Measurements from ENCODE around the gene NAIF1.
"Not testable (repeated sequence)": the region's sequence is repeated elsewhere in the genome, so short reads cannot be mapped to it uniquely, and the experiment has no call there.

Gene NAIF1

GRCh38 chr9:128059365-128059983 lies 7.6 kb downstream of the NAIF1 start:
- DNase-seq (ENCODE audit: low read depth) = no peak

- DNase-seq (ENCODE audit: low read depth) = no peak
These were observed 9.3 kb downstream of the NAIF1 start for GRCh38 chr9:128057724-128058409.

- DNase-seq (ENCODE audit: low read depth) = no peak
These were observed 10.0 kb downstream of the NAIF1 start for GRCh38 chr9:128056887-128057723.

GRCh38 chr9:128056086-128056485 lies 11.0 kb downstream of the NAIF1 start:
- DNase-seq (ENCODE audit: low read depth) = no peak

- DNase-seq (ENCODE audit: low read depth) = no peak
These were observed 11.6 kb downstream of the NAIF1 start for GRCh38 chr9:128055344-128056040.

GRCh38 chr9:128054087-128054486 lies 13.0 kb downstream of the NAIF1 start:
- DNase-seq (ENCODE audit: low read depth) = no peak

- DNase-seq (ENCODE audit: low read depth) = no peak
These were observed 13.6 kb downstream of the NAIF1 start for GRCh38 chr9:128053560-128053959.

GRCh38 chr9:128051932-128052709 lies 15.0 kb downstream of the NAIF1 start:
- DNase-seq (ENCODE audit: low read depth) = no peak

- DNase-seq (ENCODE audit: low read depth) = no peak
These were observed 17.3 kb downstream of the NAIF1 start for GRCh38 chr9:128049843-128050242.

GRCh38 chr9:128048663-128049062 lies 18.5 kb downstream of the NAIF1 start:
- DNase-seq (ENCODE audit: low read depth) = no peak

GRCh38 chr9:128047231-128047630 lies 19.9 kb downstream of the NAIF1 start:
- DNase-seq (ENCODE audit: low read depth) = no peak

- DNase-seq (ENCODE audit: low read depth) = no peak
These were observed 21.3 kb downstream of the NAIF1 start for GRCh38 chr9:128045831-128046230.

- not testable (repeated sequence) for DNase-seq (ENCODE audit: low read depth)
These were observed 21.7 kb downstream of the NAIF1 start for GRCh38 chr9:128045409-128045808.

GRCh38 chr9:128043467-128043868 lies 23.7 kb downstream of the NAIF1 start:
- no peak for DNase-seq (ENCODE audit: low read depth)

- DNase-seq (ENCODE audit: low read depth) = no peak
These were observed 25.1 kb downstream of the NAIF1 start for GRCh38 chr9:128042043-128042442.

- DNase-seq (ENCODE audit: low read depth) = not testable (repeated sequence)
These were observed 26.3 kb downstream of the NAIF1 start for GRCh38 chr9:128040783-128041182.

- DNase-seq (ENCODE audit: low read depth) = not testable (repeated sequence)
These were observed 30.6 kb downstream of the NAIF1 start for GRCh38 chr9:128036522-128036921.

GRCh38 chr9:128034821-128035652 lies 32.1 kb downstream of the NAIF1 start:
- DNase-seq (ENCODE audit: low read depth) = no peak

GRCh38 chr9:128033609-128034008 lies 33.5 kb downstream of the NAIF1 start:
- no peak for DNase-seq (ENCODE audit: low read depth)

- no peak for DNase-seq (ENCODE audit: low read depth)
These were observed 39.4 kb downstream of the NAIF1 start for GRCh38 chr9:128027705-128028104.

Data from stimulated activated CD8-positive, alpha-beta memory T cell treated with anti-CD3 and anti-CD28 coated beads, Interleukin-15, amount 100 ng/mL, for 1 hour (primary cell).